ENCODE data around the gene PCGF6.
"Not testable (repeated sequence)": the region's sequence is repeated elsewhere in the genome, so short reads cannot be mapped to it uniquely, and the experiment has no call there.

Gene PCGF6

GRCh38 chr10:103310197-103310596, 40.7 kb downstream of the PCGF6 start:
- DNase-seq, result no peak

GRCh38 chr10:103307594-103307993, 43.3 kb downstream of the PCGF6 start:
- DNase-seq, result no peak

- DNase-seq, result peak; percentile 23
Measured at GRCh38 chr10:103295374-103296015, 55.4 kb downstream of the PCGF6 start.

GRCh38 chr10:103291588-103291987, 59.4 kb downstream of the PCGF6 start:
- DNase-seq, result no peak

GRCh38 chr10:103287992-103288391, 62.9 kb downstream of the PCGF6 start:
- no peak for DNase-seq

GRCh38 chr10:103284170-103284569, 66.8 kb downstream of the PCGF6 start:
- no peak for DNase-seq

GRCh38 chr10:103282961-103283360, 68.0 kb downstream of the PCGF6 start:
- DNase-seq, result no peak

GRCh38 chr10:103281753-103282152, 69.2 kb downstream of the PCGF6 start:
- peak; percentile 64 for DNase-seq

- no peak for DNase-seq
Measured at GRCh38 chr10:103280506-103280905, 70.4 kb downstream of the PCGF6 start.

- DNase-seq, result no peak
Measured at GRCh38 chr10:103280031-103280430, 70.9 kb downstream of the PCGF6 start.

GRCh38 chr10:103278862-103279298, 72.1 kb downstream of the PCGF6 start:
- peak; percentile 13 for DNase-seq

GRCh38 chr10:103278537-103278823, 72.5 kb downstream of the PCGF6 start:
- DNase-seq, result no peak

GRCh38 chr10:103277713-103278536, 73.0 kb downstream of the PCGF6 start:
- DNase-seq, result no peak

- peak; percentile 18 for DNase-seq
Measured at GRCh38 chr10:103276896-103277712, 73.8 kb downstream of the PCGF6 start, which contains the start of gene INA. Gene INA, plus strand, starts transcription at chr10:103277138. Its CDS starts 74 bp downstream, at chr10:103277212.

GRCh38 chr10:103276251-103276895, 74.6 kb downstream of the PCGF6 start:
- DNase-seq, result no peak

- DNase-seq, result no peak
Measured at GRCh38 chr10:103273041-103273441, 77.9 kb downstream of the PCGF6 start.

- no peak for DNase-seq
Measured at GRCh38 chr10:103265717-103266329, 85.1 kb downstream of the PCGF6 start.

- DNase-seq, result no peak
Measured at GRCh38 chr10:103262229-103262628, 88.7 kb downstream of the PCGF6 start.

- DNase-seq, result no peak
Measured at GRCh38 chr10:103259989-103260388, 91.0 kb downstream of the PCGF6 start.

GRCh38 chr10:103258928-103259327, 92.0 kb downstream of the PCGF6 start:
- DNase-seq, result not testable (repeated sequence)

- no peak for DNase-seq
Measured at GRCh38 chr10:103257812-103258211, 93.1 kb downstream of the PCGF6 start.

GRCh38 chr10:103256613-103257012, 94.3 kb downstream of the PCGF6 start:
- no peak for DNase-seq
